NCI-H2081 (cell line): Measurements from ENCODE around the gene PFKP.
A peak's percentile ranks its signal among the peaks of the same experiment; 100 is the strongest.
"Not testable (repeated sequence)": the region's sequence is repeated elsewhere in the genome, so short reads cannot be mapped to it uniquely, and the experiment has no call there.

Source experiments
- DNase-seq, 2 experiments: peaks; one replicate each; lab custom pipeline; 2025; lab: John Stamatoyannopoulos, UW

Gene PFKP

DNA sequence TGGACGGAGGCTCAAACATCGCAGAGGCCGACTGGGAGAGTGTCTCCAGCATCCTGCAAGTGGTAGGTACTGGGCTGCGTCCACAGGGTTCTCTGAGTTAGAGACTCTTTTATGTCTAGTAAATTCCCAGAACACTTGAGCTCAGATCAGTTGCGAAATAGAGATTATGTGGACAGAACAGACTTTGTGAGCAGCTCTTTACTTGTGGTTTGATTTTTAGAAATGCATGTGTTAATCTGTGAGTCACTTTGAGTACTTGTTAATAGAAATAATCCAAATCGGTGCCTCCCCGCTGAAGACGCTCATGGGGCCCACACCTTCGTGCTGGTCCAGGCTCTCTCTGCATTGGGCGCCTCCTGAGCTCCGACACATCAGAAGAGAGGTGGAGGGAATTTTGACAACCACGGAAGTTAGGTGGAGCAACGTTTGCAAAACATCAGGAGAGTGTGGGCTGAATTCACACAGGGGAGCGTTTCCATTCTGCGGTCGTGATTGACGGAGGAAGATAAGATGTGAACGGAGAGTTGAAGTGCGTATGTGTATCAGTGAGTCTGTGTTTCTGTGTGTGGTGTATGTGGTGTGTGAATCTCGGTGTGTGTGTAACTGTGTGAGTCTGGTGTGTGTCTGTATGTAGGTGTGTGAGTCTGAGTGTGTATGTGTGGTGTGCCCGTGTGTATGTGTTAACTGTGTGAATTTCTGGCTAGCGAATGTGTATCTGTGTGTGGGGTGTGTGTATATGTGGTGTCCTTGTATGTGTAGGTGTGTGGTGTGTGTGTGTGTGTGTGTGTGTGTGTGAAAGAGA, 32.1 kb downstream of the PFKP start:
- no peak for DNase-seq

GRCh38 chr10:3100093-3100792, 32.9 kb downstream of the PFKP start:
- DNase-seq: no peak

GRCh38 chr10:3100856-3101640, 33.7 kb downstream of the PFKP start:
- DNase-seq: no peak

DNA sequence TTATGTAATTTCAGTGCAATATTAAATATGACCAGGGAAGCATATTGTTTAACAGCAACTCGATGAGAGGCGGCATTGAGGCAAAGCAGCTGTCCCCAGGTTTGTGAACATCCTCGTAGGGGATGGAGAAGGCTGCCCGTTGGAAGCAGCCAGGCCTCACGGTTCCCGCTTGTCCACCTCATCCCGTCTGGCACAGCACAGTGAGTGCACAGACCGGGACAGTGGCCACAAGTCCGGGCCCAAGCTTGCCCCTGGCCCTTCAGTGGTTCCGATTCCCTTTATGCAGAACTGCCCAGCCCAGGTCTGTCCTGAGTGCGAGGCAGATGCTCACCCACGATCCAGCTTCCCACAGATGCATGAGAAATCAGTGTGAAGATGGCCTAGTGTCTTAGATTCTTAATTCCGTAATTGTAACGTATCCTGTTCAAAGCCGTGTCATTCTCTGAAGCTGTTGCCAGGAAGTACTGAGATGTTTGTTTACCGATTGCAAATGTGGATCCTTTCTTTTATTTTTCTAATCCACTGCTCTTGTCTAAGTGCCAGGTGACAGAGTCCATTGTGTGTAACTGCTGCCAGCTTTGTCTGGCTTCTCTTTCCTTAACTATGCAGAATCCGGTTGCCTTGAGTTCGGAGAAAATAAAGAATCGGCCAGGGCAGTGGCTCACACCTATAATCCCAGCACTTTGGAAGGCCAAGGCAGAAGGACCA, 35.5 kb downstream of the PFKP start:
- peak; percentile 18 to 66 for DNase-seq

- no peak for DNase-seq
Observed at GRCh38 chr10:3103646-3104045, 36.3 kb downstream of the PFKP start.

- DNase-seq: no peak
Observed at GRCh38 chr10:3104251-3104918, 37.0 kb downstream of the PFKP start.

GRCh38 chr10:3105166-3105565, 37.8 kb downstream of the PFKP start:
- no peak for DNase-seq

DNA sequence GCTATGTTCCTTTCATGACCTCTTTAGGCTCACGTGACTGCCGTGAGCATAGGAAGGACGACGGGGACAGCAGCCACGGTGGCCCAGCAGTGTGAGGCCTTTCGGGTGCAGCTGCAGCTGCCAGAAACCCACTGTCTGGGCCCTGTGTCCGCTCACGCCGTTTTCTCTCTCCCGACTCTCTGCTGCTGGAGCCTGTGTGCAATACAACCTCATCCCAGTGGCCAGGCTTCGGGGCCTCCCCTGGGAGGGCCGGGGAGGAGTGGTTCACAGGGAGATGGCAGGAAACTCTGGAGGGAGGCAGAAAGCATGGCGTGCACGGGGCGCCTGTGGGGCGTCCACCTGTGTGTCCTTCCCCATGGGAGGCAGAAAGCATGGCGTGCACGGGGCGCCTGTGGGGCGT, 38.6 kb downstream of the PFKP start:
- DNase-seq: no peak

GRCh38 chr10:3106328-3106727, 39.0 kb downstream of the PFKP start:
- not testable (repeated sequence) for DNase-seq

DNA sequence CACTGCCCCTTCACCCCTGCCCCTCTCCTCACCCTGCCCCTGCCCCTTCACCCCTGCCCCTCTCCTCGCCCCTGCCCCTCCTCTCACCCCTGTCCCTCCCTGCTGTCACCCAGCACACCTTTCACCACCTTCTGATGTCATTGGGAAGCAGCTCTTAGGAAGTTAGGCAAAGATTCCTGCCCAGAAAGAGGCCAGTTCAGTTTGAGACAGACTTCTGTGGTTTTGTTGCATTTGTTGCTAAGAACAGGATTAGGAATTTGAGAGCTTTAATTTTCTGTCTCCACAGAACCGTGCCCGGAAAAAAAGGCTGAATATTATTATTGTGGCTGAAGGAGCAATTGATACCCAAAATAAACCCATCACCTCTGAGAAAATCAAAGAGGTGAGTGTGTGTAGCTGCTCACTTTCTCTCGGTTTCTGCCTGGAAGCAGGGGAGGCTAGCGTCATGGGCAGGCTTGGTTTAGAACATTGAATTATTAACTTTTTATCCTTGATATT, 39.6 kb downstream of the PFKP start:
- DNase-seq: no peak

GRCh38 chr10:3107426-3107961, 40.1 kb downstream of the PFKP start:
- DNase-seq: no peak

- DNase-seq: no peak
Observed at GRCh38 chr10:3108033-3108432, 40.7 kb downstream of the PFKP start.

DNA sequence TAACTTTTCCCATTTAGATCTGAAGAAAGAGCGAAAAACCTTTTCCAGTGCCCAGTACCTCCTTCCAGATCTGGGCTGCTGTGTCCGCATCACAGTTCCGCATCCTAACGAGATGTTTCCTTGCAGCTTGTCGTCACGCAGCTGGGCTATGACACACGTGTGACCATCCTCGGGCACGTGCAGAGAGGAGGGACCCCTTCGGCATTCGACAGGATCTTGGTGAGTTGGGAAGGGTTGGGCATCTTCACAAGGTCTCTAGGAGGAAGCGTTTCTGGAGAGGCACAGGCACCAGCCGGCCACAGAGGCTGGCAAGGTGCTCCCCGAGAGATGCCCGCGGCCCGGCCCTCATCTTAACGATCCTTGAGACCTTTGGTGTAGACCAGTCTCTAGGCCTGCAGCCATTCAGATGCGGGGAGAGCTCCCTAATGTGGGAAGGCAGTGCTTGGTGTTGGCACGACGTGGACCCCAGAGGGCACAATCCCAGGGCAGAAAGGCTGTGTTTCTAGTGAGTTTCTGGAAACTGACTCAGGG, 41.3 kb downstream of the PFKP start:
- DNase-seq: no peak

- DNase-seq: no peak
Observed at GRCh38 chr10:3109196-3109595, 41.8 kb downstream of the PFKP start.

GRCh38 chr10:3109633-3110032, 42.3 kb downstream of the PFKP start:
- no peak for DNase-seq

- no peak for DNase-seq
Observed at GRCh38 chr10:3110782-3111620, 43.7 kb downstream of the PFKP start.

DNA sequence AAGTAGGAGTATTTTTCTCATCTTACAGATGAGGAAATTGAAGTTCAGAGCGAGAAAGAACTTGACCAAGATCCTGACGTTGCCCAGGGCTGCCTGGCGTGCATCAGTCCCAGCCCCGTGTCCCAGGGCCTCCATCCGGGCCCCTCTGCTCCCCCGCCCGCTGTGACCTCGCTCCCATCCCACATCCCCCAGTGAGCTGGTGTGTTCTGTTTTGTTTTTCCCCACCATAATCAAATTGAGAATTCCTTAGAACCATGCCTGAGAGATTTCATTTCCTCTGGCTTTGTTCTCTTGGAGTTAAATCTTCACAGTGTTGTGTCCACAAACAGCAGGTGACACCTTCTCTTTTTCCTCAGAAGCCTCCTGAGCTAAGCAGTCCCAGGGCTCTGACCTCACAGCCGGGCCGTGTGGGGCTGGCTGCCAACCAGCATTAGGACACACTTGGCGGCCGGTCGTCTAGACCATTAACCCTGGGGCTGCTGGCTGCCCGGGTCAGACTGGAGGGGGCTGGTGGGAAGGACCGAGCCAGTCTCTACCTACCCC, 44.3 kb downstream of the PFKP start:
- no peak for DNase-seq

DNA sequence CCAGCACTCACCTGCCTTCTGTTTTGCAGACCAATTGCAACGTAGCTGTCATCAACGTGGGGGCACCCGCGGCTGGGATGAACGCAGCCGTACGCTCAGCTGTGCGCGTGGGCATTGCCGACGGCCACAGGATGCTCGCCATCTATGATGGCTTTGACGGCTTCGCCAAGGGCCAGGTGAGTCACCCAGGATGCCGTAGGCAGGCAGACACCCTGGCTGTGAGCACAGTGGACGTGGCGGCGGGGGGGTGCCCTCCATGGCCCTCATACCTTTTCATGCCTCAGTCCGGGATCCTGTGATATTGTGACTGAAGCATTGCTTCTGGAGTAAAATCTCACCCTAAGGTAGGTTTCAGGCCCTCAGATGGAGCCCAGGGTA, 46.0 kb downstream of the PFKP start:
- no peak for DNase-seq

GRCh38 chr10:3115685-3116084, 48.3 kb downstream of the PFKP start:
- no peak for DNase-seq
